GM19193 (cell line): ENCODE measurements around the gene HDDC2.

ENCODE experiments used
- POLR2A ChIP-seq: IDR thresholded peaks from 4 replicates; pipeline ENCODE4 v1.6.1; 2011; ENCODE audit not compliant: insufficient read depth, insufficient read length; ENCODE audit errors: extremely low read depth

The HDDC2 gene

GRCh38 chr6:125262016-125263013 lies 39.5 kb downstream of the HDDC2 start:
- no peak for TF ChIP-seq POLR2A

DNA sequence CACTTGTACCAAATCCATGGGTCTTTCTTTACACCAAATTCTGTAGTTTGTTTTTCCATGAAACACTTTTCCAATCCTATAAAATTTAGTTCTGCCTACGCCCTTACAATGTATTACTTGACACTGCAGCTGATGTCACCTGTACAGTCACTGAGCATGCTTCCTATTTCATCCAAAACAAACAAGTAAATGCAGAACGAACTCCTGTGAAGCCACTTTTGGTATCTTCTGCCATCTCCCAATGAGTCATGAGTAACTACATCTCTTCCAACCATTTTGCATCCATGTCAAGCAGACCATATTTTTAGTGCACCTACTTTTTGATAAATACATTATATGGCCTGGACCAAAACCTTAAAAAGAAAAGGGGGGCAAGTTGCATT lies 42.4 kb downstream of the HDDC2 start:
- TF ChIP-seq POLR2A = no peak

GRCh38 chr6:125258651-125259353 lies 43.0 kb downstream of the HDDC2 start:
- TF ChIP-seq POLR2A = no peak

GRCh38 chr6:125257351-125257750 lies 44.4 kb downstream of the HDDC2 start:
- no peak for TF ChIP-seq POLR2A

- no peak for TF ChIP-seq POLR2A
These were observed 46.6 kb downstream of the HDDC2 start for GRCh38 chr6:125255201-125255600.

- TF ChIP-seq POLR2A = no peak
These were observed 47.4 kb downstream of the HDDC2 start for GRCh38 chr6:125254321-125254720.

DNA sequence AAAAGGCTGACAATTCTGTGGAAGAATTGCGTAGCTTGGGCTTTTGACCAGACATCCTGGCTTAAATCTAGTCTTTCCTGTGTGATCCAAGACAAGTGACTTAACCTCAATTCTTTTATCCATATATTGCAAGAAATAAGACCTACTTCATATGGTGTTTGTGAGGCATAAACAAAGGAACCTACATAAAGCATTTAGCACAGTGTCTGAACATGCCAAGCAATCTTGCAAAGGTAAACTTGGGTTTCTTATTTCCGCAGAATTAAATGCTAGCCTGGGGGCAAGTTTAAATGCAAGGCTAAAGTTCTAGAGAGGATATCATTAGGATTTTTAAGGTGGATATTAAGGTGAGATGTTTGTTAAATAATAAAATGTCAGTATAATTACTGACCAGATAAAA lies 47.9 kb downstream of the HDDC2 start:
- no peak for TF ChIP-seq POLR2A

GRCh38 chr6:125252891-125253290 lies 48.9 kb downstream of the HDDC2 start:
- no peak for TF ChIP-seq POLR2A

GRCh38 chr6:125251516-125252220 lies 50.1 kb downstream of the HDDC2 start:
- TF ChIP-seq POLR2A = no peak

DNA sequence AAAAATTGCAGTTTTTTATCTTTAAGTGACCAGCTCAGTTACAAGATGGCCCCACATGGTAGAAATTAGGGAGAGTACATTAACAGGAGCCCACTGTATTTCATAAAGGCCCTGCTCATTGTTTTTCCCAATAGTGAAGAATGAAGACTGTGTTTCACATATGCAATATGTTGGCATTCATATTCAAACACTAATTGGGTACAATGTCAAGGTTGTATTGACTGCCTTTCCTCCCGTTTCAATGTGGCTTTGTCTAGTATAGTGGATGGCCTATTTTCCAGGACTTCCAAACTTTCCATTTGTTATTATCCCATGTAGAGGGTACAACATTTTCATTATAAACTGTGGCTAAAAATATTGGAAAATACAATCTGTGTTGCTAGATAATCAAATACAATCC lies 51.3 kb downstream of the HDDC2 start:
- no peak for TF ChIP-seq POLR2A

GRCh38 chr6:125248136-125248535 lies 53.6 kb downstream of the HDDC2 start:
- no peak for TF ChIP-seq POLR2A

- TF ChIP-seq POLR2A = no peak
These were observed 55.2 kb downstream of the HDDC2 start for GRCh38 chr6:125246566-125246965.

GRCh38 chr6:125245523-125246264 lies 56.1 kb downstream of the HDDC2 start:
- no peak for TF ChIP-seq POLR2A

GRCh38 chr6:125245109-125245508 lies 56.7 kb downstream of the HDDC2 start:
- no peak for TF ChIP-seq POLR2A
